Small intestine (tissue), 7 donors: ENCODE results near the gene ZNG1A. TPM values are rescaled to one million over a fixed set of nuclear protein-coding genes. Genes with fewer than 3 reads are reported as not detected.
"Not testable (repeated sequence)": the region's sequence is repeated elsewhere in the genome, so short reads cannot be mapped to it uniquely, and the experiment has no call there.

ENCODE experiments used
- DNase-seq, 2 donors: peaks; one replicate each; pipeline versions ENCODE4 v3.0.0 to v3.0.0-alpha.2; 2013
- FAIRE-seq: peaks from 2 replicates; lab custom pipeline; 2012; peaks lifted over from hg19 to GRCh38; lab: Jason Lieb, UNC
- H3K27ac ChIP-seq, 3 donors: one replicate each; pipeline ENCODE4 v1.5.1; 2013; ENCODE audit warnings: low read length in 2 of 3, mild to moderate bottlenecking in 2 of 3, control low read depth in 1 of 3, inconsistent platforms in 1 of 3, low read depth in 1 of 3, moderate library complexity in 1 of 3
- H3K27me3 ChIP-seq, 3 donors: one replicate each; pipeline ENCODE4 v1.6.1; 2013; ENCODE audit warnings: low read length in 3 of 3, inconsistent platforms in 1 of 3; ENCODE audit not compliant: control insufficient read depth in 3 of 3, insufficient read depth in 3 of 3
- H3K36me3 ChIP-seq, 3 donors: one replicate each; pipeline ENCODE4 v1.6.1; 2013; ENCODE audit warnings: low read length in 3 of 3, inconsistent platforms in 1 of 3, low read depth in 1 of 3, mild to moderate bottlenecking in 1 of 3, moderate library complexity in 1 of 3; ENCODE audit not compliant: control insufficient read depth in 3 of 3, insufficient read depth in 2 of 3
- H3K4me1 ChIP-seq, 3 donors: one replicate each; pipeline ENCODE4 v1.6.1; 2013; ENCODE audit warnings: low read length in 2 of 3, inconsistent platforms in 1 of 3, low read depth in 1 of 3, mild to moderate bottlenecking in 1 of 3, moderate library complexity in 1 of 3; ENCODE audit not compliant: control insufficient read depth in 3 of 3, insufficient read depth in 2 of 3
- H3K4me3 ChIP-seq, 3 donors: one replicate each; pipeline ENCODE4 v1.5.1; 2013; ENCODE audit warnings: low read length in 3 of 3, control low read depth in 1 of 3, inconsistent platforms in 1 of 3, low read depth in 1 of 3, mild to moderate bottlenecking in 1 of 3, moderate library complexity in 1 of 3
- H3K9me3 ChIP-seq, 2 donors: one replicate each; pipeline ENCODE4 v1.6.1; 2013; ENCODE audit warnings: low read depth in 1 of 2, low read length in 1 of 2; ENCODE audit not compliant: control insufficient read depth in 2 of 2, insufficient read depth in 1 of 2
- WGBS, 3 donors: extraction: QIAGEN DNeasy Blood & Tissue Kit; methylation state at CpG; one replicate each; pipeline ENCODE4 v1.1.7; 2013; 5-methylcytosine and 5-hydroxymethylcytosine counted together
- polyA plus RNA-seq, 4 donors: library from polyadenylated mRNA; stranded (reverse) in 3 of 4; unstranded in 1 of 4; fragments of 200-250 nt in 3 of 4; fragments of 120-200 nt in 1 of 4; gene quantifications; one replicate each; pipeline versions ENCODE4 v1.2.1 to v1.2.3, GENCODE V29; 2013
- donor health status: healthy with polysubstance abuse.
- donor health status: control.
- donor health status: control.
- donor health status: Bipolar disorder and iron deficiency.
- donor health status: healthy.

ZNG1A gene
- polyA plus RNA-seq, 4 donors, result 18.4 to 46.7 (median 34.0) TPM

- not testable (repeated sequence) for H3K36me3 ChIP-seq, H3K27me3 ChIP-seq, H3K27ac ChIP-seq, H3K9me3 ChIP-seq, H3K4me1 ChIP-seq, H3K4me3 ChIP-seq, DNase-seq, FAIRE-seq
- 88 to 93% (median 91%) methylated on average over 8 to 9 of the region's 9 CpGs for WGBS, 3 donors
Observed at GRCh38 chr9:100430-100829, 78.4 kb downstream of the ZNG1A start.

DNA sequence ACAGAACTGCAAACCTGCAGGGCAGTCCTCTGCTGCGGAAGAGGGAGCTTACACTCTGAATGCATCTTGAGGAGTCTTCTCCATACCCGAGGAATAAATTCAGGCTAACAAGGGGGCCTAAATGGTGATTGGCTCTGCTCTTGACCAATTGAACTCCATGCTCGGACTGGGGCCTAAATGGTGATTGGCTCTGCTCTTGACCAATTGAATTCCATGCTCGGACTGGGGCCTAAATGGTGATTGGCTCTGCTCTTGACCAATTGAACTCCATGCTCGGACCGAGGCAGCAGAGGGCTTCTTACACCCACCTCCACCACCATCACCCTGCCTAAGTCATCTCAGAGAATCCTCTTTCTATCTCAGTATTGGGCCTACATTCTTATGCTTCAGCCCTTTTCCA, 79.0 kb downstream of the ZNG1A start:
- H3K4me3 ChIP-seq, H3K36me3 ChIP-seq, H3K9me3 ChIP-seq, DNase-seq, H3K4me1 ChIP-seq, FAIRE-seq, H3K27ac ChIP-seq, H3K27me3 ChIP-seq: not testable (repeated sequence)
- WGBS, 3 donors, result 80 to 92% (median 87%) methylated on average over 6 of the region's 6 CpGs

- H3K9me3 ChIP-seq, FAIRE-seq: not testable (repeated sequence)
- 56 to 77% (median 77%) methylated on average over 3 of the region's 3 CpGs for WGBS, 3 donors
Observed at GRCh38 chr9:98775-99174, 80.1 kb downstream of the ZNG1A start.

GRCh38 chr9:94992-95391, 83.9 kb downstream of the ZNG1A start:
- WGBS, 3 donors, result 27 to 38% (median 30%) methylated on average over 4 of the region's 4 CpGs
- not testable (repeated sequence) for H3K36me3 ChIP-seq, H3K4me3 ChIP-seq, FAIRE-seq, H3K27me3 ChIP-seq, H3K27ac ChIP-seq, H3K9me3 ChIP-seq, DNase-seq, H3K4me1 ChIP-seq

More at GRCh38 chr9:98775-99174, 80.1 kb downstream of the ZNG1A start:
- H3K36me3 ChIP-seq, H3K27ac ChIP-seq, H3K4me3 ChIP-seq, DNase-seq, H3K4me1 ChIP-seq, H3K27me3 ChIP-seq: not testable (repeated sequence)

GRCh38 chr9:94323-94722, 84.5 kb downstream of the ZNG1A start:
- H3K4me3 ChIP-seq, FAIRE-seq, H3K27ac ChIP-seq, H3K27me3 ChIP-seq, H3K9me3 ChIP-seq, H3K4me1 ChIP-seq, DNase-seq, H3K36me3 ChIP-seq: not testable (repeated sequence)
- WGBS, 3 donors, result 26 to 55% (median 38%) methylated on average over 3 to 4 of the region's 5 CpGs

DNA sequence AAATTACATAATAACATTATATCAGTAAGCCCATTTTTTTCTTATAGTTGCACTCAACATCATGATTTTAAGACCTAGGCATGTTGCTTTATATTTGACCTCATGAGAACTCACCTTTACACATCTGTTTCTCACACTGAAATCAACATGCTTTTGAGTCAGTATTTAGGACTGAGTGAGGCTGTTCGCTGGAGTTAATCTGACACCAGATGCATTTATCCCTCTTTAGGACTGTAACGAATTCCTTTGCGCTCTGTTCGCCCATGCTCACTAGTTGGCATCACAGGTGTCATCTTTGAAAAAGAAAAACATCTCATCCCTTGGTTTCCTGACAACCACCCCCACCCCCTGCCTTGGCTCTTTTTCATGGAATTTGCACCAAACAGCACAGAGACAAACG, 84.9 kb downstream of the ZNG1A start:
- not testable (repeated sequence) for DNase-seq, H3K4me1 ChIP-seq, H3K36me3 ChIP-seq, H3K4me3 ChIP-seq, H3K9me3 ChIP-seq, H3K27me3 ChIP-seq, H3K27ac ChIP-seq, FAIRE-seq
- WGBS, 3 donors, result 85 to 89% (median 87%) methylated on average over 4 of the region's 5 CpGs

DNA sequence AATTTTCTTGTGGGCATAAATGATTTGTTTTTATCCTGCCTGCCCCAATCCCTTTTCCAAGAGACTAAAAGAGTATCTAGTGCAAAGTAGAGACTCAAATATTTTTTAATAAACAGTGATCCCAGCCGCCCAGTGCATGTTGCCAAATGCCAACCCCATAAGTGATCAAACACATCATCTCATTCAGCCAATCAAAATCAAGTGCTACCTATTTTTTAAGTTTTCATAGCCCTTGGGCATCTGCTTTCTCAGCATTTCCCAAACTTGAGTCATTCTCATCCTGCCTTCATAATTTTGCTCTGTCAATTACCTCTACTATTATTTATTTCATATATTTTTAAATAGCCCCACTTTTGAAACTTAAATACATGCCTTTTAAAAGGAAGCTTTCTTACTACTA, 88.0 kb downstream of the ZNG1A start:
- H3K36me3 ChIP-seq, FAIRE-seq, H3K4me3 ChIP-seq, H3K27me3 ChIP-seq, H3K9me3 ChIP-seq, DNase-seq, H3K4me1 ChIP-seq, H3K27ac ChIP-seq: not testable (repeated sequence)
- WGBS, 3 donors, result 65 to 80% (median 73%) methylated on average over 1 of the region's 1 CpG

GRCh38 chr9:88396-89037, 90.3 kb downstream of the ZNG1A start:
- not testable (repeated sequence) for H3K36me3 ChIP-seq, H3K9me3 ChIP-seq, H3K27ac ChIP-seq, H3K4me3 ChIP-seq, H3K27me3 ChIP-seq, DNase-seq, H3K4me1 ChIP-seq, FAIRE-seq
- 7 to 16% (median 12%) methylated on average over 4 to 5 of the region's 11 CpGs for WGBS, 3 donors

DNA sequence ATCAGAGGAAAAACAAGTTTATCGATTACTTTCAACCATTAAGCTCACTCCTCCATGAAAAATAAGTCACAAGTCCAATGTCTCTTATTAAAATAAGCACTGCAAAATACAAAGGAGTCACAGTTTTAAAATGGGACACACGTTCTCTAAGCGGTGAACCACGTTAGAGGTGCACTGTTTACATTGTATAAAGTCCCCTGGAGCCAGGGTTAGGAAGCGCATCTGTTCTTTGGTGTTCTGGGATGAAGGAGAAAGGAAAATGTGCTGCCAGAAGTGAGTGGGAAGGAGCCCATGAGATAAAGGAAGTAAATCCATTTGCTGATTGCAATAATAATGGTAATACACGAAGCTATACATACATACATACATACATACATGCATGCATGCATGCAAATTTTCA, 91.0 kb downstream of the ZNG1A start:
- FAIRE-seq, H3K4me1 ChIP-seq, H3K9me3 ChIP-seq, H3K36me3 ChIP-seq, H3K4me3 ChIP-seq, H3K27me3 ChIP-seq, DNase-seq, H3K27ac ChIP-seq: not testable (repeated sequence)
- 16 to 39% (median 33%) methylated on average over 5 of the region's 6 CpGs for WGBS, 3 donors
